CD14-positive monocyte (primary cell): ENCODE data around the gene HSBP1L1. TPM values are rescaled to one million over a fixed set of nuclear protein-coding genes. Genes with fewer than 3 reads are reported as not detected.
"Not testable (repeated sequence)": the region's sequence is repeated elsewhere in the genome, so short reads cannot be mapped to it uniquely, and the experiment has no call there.

Source experiments
- DNase-seq, 3 donors: peaks; one replicate each; pipeline ENCODE4 v3.0.0-alpha.2; 2011 to 2022
- H2AFZ ChIP-seq: 2 replicates; pipeline ENCODE4 v1.6.0; 2012; ENCODE audit warnings: mild to moderate bottlenecking, low read depth, low read length, inconsistent platforms; ENCODE audit not compliant: insufficient read depth, poor library complexity, severe bottlenecking
- H3K27ac ChIP-seq, 2 donors: 1 replicate in 1 of 2; 2 replicates in 1 of 2; pipeline ENCODE4 v1.5.1; 2012 to 2013; ENCODE audit warnings: low read length in 2 of 2, control low read depth in 1 of 2, inconsistent platforms in 1 of 2, low read depth in 1 of 2, mild to moderate bottlenecking in 1 of 2
- H3K27me3 ChIP-seq, 2 donors: one replicate each; pipeline versions ENCODE4 v1.6.0 to v1.6.1; 2011 to 2013; ENCODE audit warnings: low read length in 2 of 2; ENCODE audit not compliant: control insufficient read depth in 2 of 2, insufficient read depth in 2 of 2
- H3K36me3 ChIP-seq, 2 donors: replicated peaks in 1 of 2; 1 replicate in 1 of 2; 2 replicates in 1 of 2; pipeline versions ENCODE4 v1.5.1 to v1.6.1; 2012 to 2013; ENCODE audit warnings: low read length in 2 of 2, control low read depth in 1 of 2, inconsistent platforms in 1 of 2, mild to moderate bottlenecking in 1 of 2; ENCODE audit not compliant: insufficient read depth in 2 of 2, control insufficient read depth in 1 of 2
- H3K4me1 ChIP-seq, 2 donors: 1 replicate in 1 of 2; 2 replicates in 1 of 2; pipeline versions ENCODE4 v1.5.1 to v1.6.1; 2012 to 2013; ENCODE audit warnings: low read length in 2 of 2, control low read depth in 1 of 2, inconsistent platforms in 1 of 2, mild to moderate bottlenecking in 1 of 2, moderate library complexity in 1 of 2; ENCODE audit not compliant: insufficient read depth in 2 of 2, control insufficient read depth in 1 of 2
- H3K4me2 ChIP-seq: replicated peaks from 2 replicates; pipeline ENCODE3; 2012; ENCODE audit warnings: low read length, moderate library complexity, mild to moderate bottlenecking; ENCODE audit not compliant: poor library complexity, severe bottlenecking; ENCODE audit errors: extremely low read depth
- H3K4me3 ChIP-seq, 3 experiments: fragments of 200-600 bp in 1 of 3; sonication (generic) in 1 of 3; replicated peaks in 1 of 3; 1 replicate in 2 of 3; 2 replicates in 1 of 3; pipeline ENCODE4 v1.5.1; 2011 to 2013; ENCODE audit warnings: low read length in 3 of 3, mild to moderate bottlenecking in 3 of 3, control low read depth in 2 of 3, low read depth in 2 of 3, inconsistent platforms in 1 of 3, moderate library complexity in 1 of 3
- H3K79me2 ChIP-seq: 2 replicates; pipeline ENCODE4 v1.6.0; 2012; ENCODE audit warnings: mild to moderate bottlenecking, control low read depth, inconsistent platforms, low read length, moderate library complexity; ENCODE audit not compliant: insufficient read depth
- H3K9ac ChIP-seq: 2 replicates; pipeline ENCODE4 v1.6.0; 2017; ENCODE audit warnings: low read length, mild to moderate bottlenecking; ENCODE audit not compliant: insufficient read depth, poor library complexity, severe bottlenecking
- H3K9me3 ChIP-seq, 2 donors: replicated peaks in 1 of 2; 1 replicate in 1 of 2; 2 replicates in 1 of 2; pipeline versions ENCODE4 v1.5.1 to v1.6.1; 2012 to 2013; ENCODE audit warnings: low read length in 2 of 2, control low read depth in 1 of 2; ENCODE audit not compliant: control insufficient read depth in 1 of 2, insufficient read depth in 1 of 2
- H4K20me1 ChIP-seq: 2 replicates; pipeline ENCODE4 v1.6.0; 2012; ENCODE audit warnings: mild to moderate bottlenecking, low read length, control low read depth, moderate library complexity; ENCODE audit not compliant: insufficient read depth
- H3K27ac Mint-ChIP-seq, 7 donors: one replicate each; pipeline ENCODE4 v1.8.0; 2020; ENCODE audit warnings: mild to moderate bottlenecking in 7 of 7, mixed read lengths in 7 of 7, moderate library complexity in 6 of 7, inconsistent platforms in 2 of 7
- H3K27me3 Mint-ChIP-seq, 3 donors: one replicate each; pipeline ENCODE4 v1.8.0; 2021 to 2022; ENCODE audit warnings: low read depth in 3 of 3, mild to moderate bottlenecking in 3 of 3, mixed read lengths in 3 of 3, moderate library complexity in 3 of 3, inconsistent platforms in 1 of 3
- H3K36me3 Mint-ChIP-seq, 2 donors: one replicate each; pipeline ENCODE4 v1.8.0; 2020; ENCODE audit warnings: mixed read lengths in 2 of 2, inconsistent platforms in 1 of 2, mild to moderate bottlenecking in 1 of 2
- H3K4me1 Mint-ChIP-seq: one replicate; pipeline ENCODE4 v1.8.0; 2020; ENCODE audit warnings: mild to moderate bottlenecking, mixed read lengths
- H3K4me3 Mint-ChIP-seq, 2 donors: one replicate each; pipeline ENCODE4 v1.8.0; 2020; ENCODE audit warnings: mild to moderate bottlenecking in 2 of 2, mixed read lengths in 2 of 2, moderate library complexity in 1 of 2
- H3K9me3 Mint-ChIP-seq, 7 donors: one replicate each; pipeline ENCODE4 v1.8.0; 2020 to 2022; ENCODE audit warnings: mixed read lengths in 7 of 7, mild to moderate bottlenecking in 6 of 7, moderate library complexity in 6 of 7, inconsistent platforms in 2 of 7
- WGBS: methylation state at CpG from one replicate; pipeline ENCODE4 v1.1.5; 2013; ENCODE audit warnings: missing lambda C conversion rate; ENCODE audit not compliant: insufficient coverage; 5-methylcytosine and 5-hydroxymethylcytosine counted together
- intact Hi-C, 2 donors: fragments of 100-400 bp; cut with micrococcal nuclease; formaldehyde crosslinking; loops; one replicate each; pipeline versions ENCODE4 v1.15.0 to v1.15.1; 2023
- polyA plus RNA-seq, 3 donors: library from polyadenylated mRNA; depleted of rRNA in 1 of 3; unstranded in 2 of 3; stranded (reverse) in 1 of 3; fragments of 300-500 nt in 2 of 3; fragments of >200 nt in 1 of 3; fragmentation: Illumina TruSeq in 2 of 3; gene quantifications; 1 replicate in 2 of 3; 2 replicates in 1 of 3; pipeline ENCODE4 v1.2.3, GENCODE V29; 2012 to 2021
- TF ChIP-seq, protein P1 (sequence below): fragments of 200-600 bp; IDR thresholded peaks from one replicate; pipeline ENCODE4 v1.8.0; 2022; ENCODE audit warnings: antibody characterized with exemption, mild to moderate bottlenecking

HSBP1L1 gene
- polyA plus RNA-seq, 3 donors: 2.5 to 13.2 (median 10.8) TPM

DNA sequence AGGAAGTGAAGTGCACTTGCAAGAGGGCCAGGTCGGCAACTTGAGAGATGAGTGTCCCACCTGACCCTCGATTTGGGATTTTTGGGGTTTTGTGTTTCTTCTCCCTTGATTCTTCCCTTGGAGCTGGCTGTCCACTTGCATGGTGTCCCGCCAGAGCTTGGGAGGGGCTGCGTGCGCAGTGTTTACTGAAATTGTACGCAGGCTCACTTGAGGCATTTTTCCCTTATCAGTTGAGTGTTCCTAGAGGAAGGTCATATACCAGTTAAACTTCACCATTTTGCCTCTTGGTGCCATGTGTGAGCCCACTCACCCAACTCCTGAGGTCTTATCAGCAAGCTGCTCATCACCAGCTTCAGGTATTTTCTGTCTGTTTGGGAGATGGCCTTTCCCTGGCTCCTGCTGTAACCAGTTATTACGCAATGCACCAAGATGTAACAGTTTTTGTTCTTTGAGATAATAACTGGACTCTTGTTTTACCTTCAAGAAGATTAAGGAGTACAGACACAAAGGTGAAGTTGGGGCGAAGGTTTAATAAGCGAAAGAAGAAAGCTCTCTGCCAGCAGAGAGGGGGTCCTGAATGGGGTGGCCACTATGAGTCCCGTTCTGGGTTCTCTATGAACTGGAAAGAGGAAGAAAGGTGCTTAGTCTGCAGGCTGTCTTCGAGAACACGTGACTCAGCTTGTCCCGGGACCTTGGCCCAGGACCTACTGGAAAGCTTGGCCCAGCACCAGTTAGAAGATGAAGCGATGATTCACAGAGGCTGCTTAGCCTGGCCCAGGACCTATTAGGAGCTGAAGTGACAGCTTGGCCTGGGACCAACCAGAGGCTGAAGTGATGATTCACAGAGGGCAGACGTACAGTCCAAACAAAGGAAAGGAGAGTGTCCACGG is 45.5 kb downstream of the HSBP1L1 start:
- Mint-ChIP-seq H3K27me3 (peaks cover 0 to 2% (median 2%) of the 10 kb centered on the region in 3 donors), H3K4me1 (no peaks in the 10 kb centered on the region), H3K4me3 (no peak overlapping the region), H3K36me3 (no peaks in the 10 kb centered on the region), H3K9me3 (peaks cover 41 to 63% (median 49%) of the 10 kb centered on the region in 7 donors), H3K27ac (peak overlapping the region in 1 of 7 donors; percentile 4)
- no peaks in the 10 kb centered on the region for H3K36me3 ChIP-seq
- no peak for DNase-seq
- TF ChIP-seq, protein P1, sequence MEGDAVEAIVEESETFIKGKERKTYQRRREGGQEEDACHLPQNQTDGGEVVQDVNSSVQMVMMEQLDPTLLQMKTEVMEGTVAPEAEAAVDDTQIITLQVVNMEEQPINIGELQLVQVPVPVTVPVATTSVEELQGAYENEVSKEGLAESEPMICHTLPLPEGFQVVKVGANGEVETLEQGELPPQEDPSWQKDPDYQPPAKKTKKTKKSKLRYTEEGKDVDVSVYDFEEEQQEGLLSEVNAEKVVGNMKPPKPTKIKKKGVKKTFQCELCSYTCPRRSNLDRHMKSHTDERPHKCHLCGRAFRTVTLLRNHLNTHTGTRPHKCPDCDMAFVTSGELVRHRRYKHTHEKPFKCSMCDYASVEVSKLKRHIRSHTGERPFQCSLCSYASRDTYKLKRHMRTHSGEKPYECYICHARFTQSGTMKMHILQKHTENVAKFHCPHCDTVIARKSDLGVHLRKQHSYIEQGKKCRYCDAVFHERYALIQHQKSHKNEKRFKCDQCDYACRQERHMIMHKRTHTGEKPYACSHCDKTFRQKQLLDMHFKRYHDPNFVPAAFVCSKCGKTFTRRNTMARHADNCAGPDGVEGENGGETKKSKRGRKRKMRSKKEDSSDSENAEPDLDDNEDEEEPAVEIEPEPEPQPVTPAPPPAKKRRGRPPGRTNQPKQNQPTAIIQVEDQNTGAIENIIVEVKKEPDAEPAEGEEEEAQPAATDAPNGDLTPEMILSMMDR: no peak
- no peak overlapping the region for H2AFZ ChIP-seq
- no peaks in the 10 kb centered on the region for H4K20me1 ChIP-seq
- intact Hi-C loops: no loop called here
- no peak overlapping the region for H3K4me2 ChIP-seq
- H3K4me3 ChIP-seq: no peak overlapping the region
- WGBS: 95% methylated on average over 12 of the region's 16 CpGs
- no peaks in the 10 kb centered on the region for H3K79me2 ChIP-seq
- peaks cover 17 to 55% of the 10 kb centered on the region in 2 donors for H3K9me3 ChIP-seq
- H3K27me3 ChIP-seq: no peaks in the 10 kb centered on the region
- no peak overlapping the region for H3K27ac ChIP-seq
- H3K9ac ChIP-seq: no peak overlapping the region
- H3K4me1 ChIP-seq: no peaks in the 10 kb centered on the region

DNA sequence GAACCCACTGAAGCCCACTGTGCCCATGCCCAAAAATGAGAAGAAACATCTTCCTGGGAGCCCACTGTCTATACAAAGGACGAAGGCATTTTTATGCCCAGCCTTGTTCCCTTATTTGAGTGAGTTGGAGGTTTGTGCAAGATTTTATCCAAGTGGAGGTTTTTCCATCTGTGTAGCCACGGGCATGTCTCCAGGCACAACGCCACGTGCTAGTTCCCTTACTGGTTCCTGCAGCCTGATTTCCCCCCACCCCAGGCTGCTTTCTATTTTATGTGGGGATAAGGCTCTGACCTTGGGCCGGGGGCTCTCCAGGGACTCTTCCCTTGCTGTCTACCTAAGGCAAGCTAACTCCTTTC is 46.1 kb downstream of the HSBP1L1 start:
- intact Hi-C loops: no loop called here
- no CpG with 5 or more reads among the region's 5 CpGs for WGBS

DNA sequence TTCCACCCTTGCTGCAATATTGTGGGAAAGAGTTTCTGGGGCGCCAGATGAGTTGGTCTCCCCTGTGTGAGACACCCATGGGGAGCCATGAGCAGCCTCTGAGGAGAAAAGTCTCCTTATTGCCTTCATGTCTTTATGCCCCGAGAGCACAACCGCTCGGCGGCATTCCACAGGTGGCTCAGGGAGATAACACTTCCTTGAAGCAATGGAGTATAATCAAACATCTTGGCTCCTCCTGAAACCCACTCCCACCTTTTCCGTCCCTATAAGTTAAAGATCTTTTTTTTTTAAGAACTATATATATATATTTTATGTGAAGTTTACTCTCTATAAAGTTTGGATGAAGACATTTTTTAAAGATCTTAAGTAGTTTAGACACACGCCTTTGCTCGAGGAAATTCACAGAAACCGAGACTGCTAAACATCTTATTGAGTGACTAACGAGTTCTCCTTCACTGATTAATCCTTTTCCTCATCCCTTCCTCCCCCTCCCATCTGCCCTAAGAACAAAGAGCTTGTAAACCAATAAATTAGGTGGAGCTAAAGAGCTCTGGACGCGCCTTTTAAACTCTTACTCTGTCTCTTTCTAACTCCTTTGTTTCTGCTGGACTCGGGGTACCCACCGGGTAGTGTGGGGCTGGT is 47.2 kb downstream of the HSBP1L1 start:
- intact Hi-C loops, H3K27ac ChIP-seq, H3K27me3 Mint-ChIP-seq, H3K27me3 ChIP-seq, H3K27ac Mint-ChIP-seq, H3K4me1 Mint-ChIP-seq, H3K36me3 Mint-ChIP-seq, H3K36me3 ChIP-seq, H2AFZ ChIP-seq, H3K9ac ChIP-seq, H3K79me2 ChIP-seq, H3K4me1 ChIP-seq, H3K4me2 ChIP-seq, H3K4me3 ChIP-seq, H3K4me3 Mint-ChIP-seq, H4K20me1 ChIP-seq, DNase-seq: not testable (repeated sequence)
- no CpG with 5 or more reads among the region's 14 CpGs for WGBS
- peaks cover 18 to 57% of the 10 kb centered on the region in 2 donors for H3K9me3 ChIP-seq
- peaks cover 40 to 66% (median 51%) of the 10 kb centered on the region in 7 donors for H3K9me3 Mint-ChIP-seq

More for the DNA sequence above, 46.1 kb downstream of the HSBP1L1 start:
- H3K79me2 ChIP-seq: no peaks in the 10 kb centered on the region
- no peaks in the 10 kb centered on the region for H3K36me3 ChIP-seq
- H3K27ac Mint-ChIP-seq: peak overlapping the region in 1 of 7 donors; percentile 4
- no peaks in the 10 kb centered on the region for H3K4me1 ChIP-seq
- H3K9ac ChIP-seq: no peak overlapping the region
- no peak overlapping the region for H3K27ac ChIP-seq
- no peak overlapping the region for H2AFZ ChIP-seq
- peaks cover 18 to 57% of the 10 kb centered on the region in 2 donors for H3K9me3 ChIP-seq
- no peaks in the 10 kb centered on the region for H3K27me3 ChIP-seq
- TF ChIP-seq, protein P1: no peak
- DNase-seq: no peak
- no peaks in the 10 kb centered on the region for H4K20me1 ChIP-seq
- no peak overlapping the region for H3K4me3 Mint-ChIP-seq
- H3K4me1 Mint-ChIP-seq: no peaks in the 10 kb centered on the region
- no peak overlapping the region for H3K4me2 ChIP-seq
- peaks cover 0 to 2% (median 2%) of the 10 kb centered on the region in 3 donors for H3K27me3 Mint-ChIP-seq
- no peak overlapping the region for H3K4me3 ChIP-seq
- H3K9me3 Mint-ChIP-seq: peaks cover 41 to 66% (median 51%) of the 10 kb centered on the region in 7 donors
- no peaks in the 10 kb centered on the region for H3K36me3 Mint-ChIP-seq
